HepG2 (cell line): ENCODE results near the gene MRPL57. TPM values are rescaled to one million over a fixed set of nuclear protein-coding genes. Genes with fewer than 3 reads are reported as not detected.

Experiments used
- ATAC-seq: fragments of 200-7000 bp; cut with Tn5 transposase; 3 replicates; pipeline ENCODE4 v1.9.1; 2020; ENCODE audit warnings: mild to moderate bottlenecking, moderate library complexity
- BruUV-seq: library from RNA; stranded (reverse); fragments of 400-500 nt; replicated peaks from 2 replicates; lab custom pipeline; 2021; lab: Mats Ljungman, UMichigan
- CTCF ChIA-PET: fragments of 300-600 bp; formaldehyde crosslinking; extraction: SDS; loops from one replicate; lab custom pipeline; 2021; ENCODE audit warnings: low total read pairs, inconsistent platforms, low intra/inter-chr PET ratio; lab: Yijun Ruan, JAX
- POLR2A ChIA-PET: fragments of 350-600 bp; sonication (Branson Sonifier 250); formaldehyde crosslinking; loops from one replicate; lab custom pipeline; 2020; ENCODE audit warnings: antibody characterized with exemption, inconsistent platforms; lab: Yijun Ruan, JAX
- DNase-seq: peaks from one replicate; pipeline ENCODE4 v3.0.0-alpha.2; 2015; ENCODE audit warnings: low spot score
- FAIRE-seq: peaks from 3 replicates; lab custom pipeline; 2011; peaks lifted over from hg19 to GRCh38; lab: Jason Lieb, UNC
- H2AFZ ChIP-seq: one replicate; pipeline ENCODE4 v1.6.1; 2011; ENCODE audit warnings: low read length, inconsistent platforms
- H3K27ac ChIP-seq: fragments of 300-600 bp; 3 replicates; pipeline ENCODE4 v1.8.0; 2011; ENCODE audit warnings: mixed run types, mild to moderate bottlenecking, mixed read lengths, low read length, inconsistent platforms; ENCODE audit not compliant: insufficient read depth; ENCODE audit errors: extremely low read length
- H3K27me3 ChIP-seq, 2 experiments: fragments of 200-600 bp in 1 of 2; 2 replicates in 1 of 2; 3 replicates in 1 of 2; pipeline versions ENCODE4 v1.6.0 to v1.8.0; 2011; ENCODE audit warnings: low read length in 2 of 2, mild to moderate bottlenecking in 2 of 2, moderate library complexity in 2 of 2, inconsistent platforms in 1 of 2; ENCODE audit not compliant: insufficient read depth in 2 of 2, control insufficient read depth in 1 of 2
- H3K36me3 ChIP-seq, 2 experiments: fragments of 200-600 bp in 1 of 2; replicated peaks in 1 of 2; 2 replicates in 1 of 2; 3 replicates in 1 of 2; pipeline versions ENCODE4 v1.5.1 to v1.8.0; 2011; ENCODE audit warnings: low read length in 2 of 2, inconsistent platforms in 1 of 2; ENCODE audit not compliant: insufficient read depth in 2 of 2, control insufficient read depth in 1 of 2
- H3K4me1 ChIP-seq: 2 replicates; pipeline ENCODE4 v1.5.1; 2012; ENCODE audit warnings: low read length, inconsistent platforms; ENCODE audit not compliant: insufficient read depth
- H3K4me2 ChIP-seq: 2 replicates; pipeline ENCODE4 v1.6.0; 2011; ENCODE audit warnings: low read depth, low read length, inconsistent platforms
- H3K4me3 ChIP-seq, 3 experiments: fragments of 200-600 bp in 1 of 3; sonication (generic), shearing (Covaris generic) in 1 of 3; replicated peaks in 1 of 3; 2 replicates each; pipeline ENCODE4 v1.5.1; 2011 to 2016; ENCODE audit warnings: low read length in 3 of 3, inconsistent platforms in 2 of 3, low read depth in 2 of 3, mild to moderate bottlenecking in 2 of 3, control low read depth in 1 of 3, mixed read lengths in 1 of 3; ENCODE audit not compliant: insufficient read depth in 1 of 3
- H3K79me2 ChIP-seq: one replicate; pipeline ENCODE4 v1.6.1; 2011; ENCODE audit warnings: low read length, inconsistent platforms; ENCODE audit not compliant: insufficient read depth
- H3K9ac ChIP-seq: 2 replicates; pipeline ENCODE4 v1.6.0; 2011; ENCODE audit warnings: mild to moderate bottlenecking, low read depth, low read length, inconsistent platforms; ENCODE audit not compliant: insufficient read depth
- H3K9me3 ChIP-seq: 2 replicates; pipeline ENCODE4 v1.5.1; 2012; ENCODE audit warnings: mild to moderate bottlenecking, low read length
- H4K20me1 ChIP-seq: 2 replicates; pipeline ENCODE4 v1.6.0; 2011; ENCODE audit warnings: inconsistent platforms, mild to moderate bottlenecking, low read length, moderate library complexity; ENCODE audit not compliant: insufficient read depth
- CEBPB ChIP-seq: IDR thresholded peaks from 2 replicates; pipeline ENCODE4 v1.6.1; 2011; ENCODE audit warnings: low read depth, low read length, improper control_type of control experiment, borderline replicate concordance
- KLF6 ChIP-seq: IDR thresholded peaks from 2 replicates; pipeline ENCODE4 v1.8.0; 2016; ENCODE audit warnings: missing biosample characterization, missing genetic modification reagents
- MIER2 ChIP-seq: IDR thresholded peaks from 2 replicates; pipeline ENCODE4 v1.6.1; 2016; ENCODE audit warnings: missing biosample characterization, missing genetic modification reagents
- ZBTB20 ChIP-seq: sonication (generic); formaldehyde crosslinking; IDR thresholded peaks from 2 replicates; pipeline ENCODE4 v1.8.1; 2023; ENCODE audit warnings: missing genetic modification reagents, low read depth, mild to moderate bottlenecking, borderline replicate concordance
- ZNF451 ChIP-seq: sonication (generic); formaldehyde crosslinking; IDR thresholded peaks from 2 replicates; pipeline ENCODE4 v1.5.0; 2020; ENCODE audit warnings: mild to moderate bottlenecking, missing genetic modification reagents
- WGBS: methylation state at CpG from one replicate; pipeline ENCODE4 v1.1.6; 2017; ENCODE audit warnings: low lambda C conversion rate; 5-methylcytosine and 5-hydroxymethylcytosine counted together
- in situ Hi-C: cut with HindIII; loops from 2 replicates; pipeline ENCODE4 v1.10.0; 2017; ENCODE audit warnings: low pct_unique_long_range_greater_than_20kb; ENCODE audit not compliant: extremely low pct_ligation_motif_present
- intact Hi-C: fragments of 100-400 bp; cut with micrococcal nuclease; formaldehyde crosslinking; loops from one replicate; pipeline ENCODE4 v1.10.0; 2022; ENCODE audit not compliant: unreplicated experiment
- polyA plus RNA-seq, 8 experiments: library from polyadenylated mRNA; depleted of rRNA in 3 of 8; stranded (reverse) in 7 of 8; unstranded in 1 of 8; fragments of >200 nt; fragmentation: Illumina TruSeq in 4 of 8; extraction: Trizol in 4 of 8; gene quantifications; 2 replicates each; pipeline versions ENCODE4 v1.2.1 to v1.2.3, GENCODE V29; 2011 to 2016; ENCODE audit warnings: low read depth in 4 of 8, missing spikeins in 1 of 8, mixed read lengths in 1 of 8; ENCODE audit not compliant: insufficient read depth in 1 of 8
- total RNA-seq, 5 experiments: library from RNA; depleted of rRNA; stranded (reverse); fragments of >200 nt; fragmentation: Illumina TruSeq; extraction: Trizol; gene quantifications; 2 replicates each; pipeline ENCODE4 v1.2.3, GENCODE V29; 2016; ENCODE audit warnings: low read depth in 1 of 5
- TF ChIP-seq, protein P1 (sequence below): IDR thresholded peaks from 2 replicates; pipeline ENCODE4 v1.6.1; 2012; ENCODE audit warnings: low read depth, low read length, improper control_type of control experiment
- TF ChIP-seq, protein P2 (sequence below): sonication (generic); formaldehyde crosslinking; IDR thresholded peaks from 2 replicates; pipeline ENCODE4 v1.5.0; 2020; ENCODE audit warnings: mild to moderate bottlenecking, missing genetic modification reagents

MRPL57 gene
- total and polyA plus RNA-seq, 2 of the 13 experiments (the other 11 are each of a cell fraction or from before 2014, with no cell fraction given) = 19.5 to 35.2 TPM

DNA sequence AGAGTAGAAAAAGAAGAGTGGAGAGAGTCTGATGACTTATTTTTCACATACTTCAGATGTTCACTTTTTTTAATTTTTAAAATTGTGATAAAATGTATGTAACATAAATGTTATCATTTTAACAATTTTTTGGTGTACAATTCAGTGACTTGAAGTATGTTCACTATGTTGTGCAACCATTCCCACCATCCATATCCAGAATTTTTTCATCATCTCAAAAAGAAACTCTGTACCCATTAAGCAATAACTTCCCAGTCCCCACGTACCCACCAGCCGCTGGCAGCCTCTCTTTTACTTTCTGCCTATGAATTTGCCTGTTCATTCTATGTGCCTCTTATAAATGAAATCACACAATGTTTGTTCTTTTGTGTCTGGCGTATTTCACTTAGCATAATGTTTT lies 43.4 kb upstream of the MRPL57 start:
- TF ChIP-seq, protein P1, sequence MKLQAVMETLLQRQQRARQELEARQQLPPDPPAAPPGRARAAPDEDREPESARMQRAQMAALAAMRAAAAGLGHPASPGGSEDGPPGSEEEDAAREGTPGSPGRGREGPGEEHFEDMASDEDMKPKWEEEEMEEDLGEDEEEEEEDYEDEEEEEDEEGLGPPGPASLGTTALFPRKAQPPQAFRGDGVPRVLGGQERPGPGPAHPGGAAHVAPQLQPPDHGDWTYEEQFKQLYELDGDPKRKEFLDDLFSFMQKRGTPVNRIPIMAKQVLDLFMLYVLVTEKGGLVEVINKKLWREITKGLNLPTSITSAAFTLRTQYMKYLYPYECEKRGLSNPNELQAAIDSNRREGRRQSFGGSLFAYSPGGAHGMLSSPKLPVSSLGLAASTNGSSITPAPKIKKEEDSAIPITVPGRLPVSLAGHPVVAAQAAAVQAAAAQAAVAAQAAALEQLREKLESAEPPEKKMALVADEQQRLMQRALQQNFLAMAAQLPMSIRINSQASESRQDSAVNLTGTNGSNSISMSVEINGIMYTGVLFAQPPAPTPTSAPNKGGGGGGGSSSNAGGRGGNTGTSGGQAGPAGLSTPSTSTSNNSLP = no peak
- TF ChIP-seq CEBPB = peak; percentile 38; the same call in 1 of the 2 replicates
- WGBS = 24% methylated on average over 3 of the region's 3 CpGs
- no peak overlapping the region for H2AFZ ChIP-seq
- no peaks in the 10 kb centered on the region for H3K36me3 ChIP-seq
- H3K27ac ChIP-seq = no peak overlapping the region
- no peaks in the 10 kb centered on the region for H3K27me3 ChIP-seq
- H3K4me2 ChIP-seq = no peak overlapping the region
- no peaks in the 10 kb centered on the region for H3K79me2 ChIP-seq
- CTCF ChIA-PET = no interaction called here
- no peak overlapping the region for H3K9ac ChIP-seq
- H3K4me1 ChIP-seq = peaks cover 16% of the 10 kb centered on the region
- in situ Hi-C loops = no loop called here
- POLR2A ChIA-PET = no interaction called here
- H3K4me3 ChIP-seq = no peak overlapping the region
- BruUV-seq = no TSS peak
- intact Hi-C loops = no loop called here
- DNase-seq (no peak), ATAC-seq (no peak), FAIRE-seq (no peak)
- no peaks in the 10 kb centered on the region for H4K20me1 ChIP-seq
- no peaks in the 10 kb centered on the region for H3K9me3 ChIP-seq

DNA sequence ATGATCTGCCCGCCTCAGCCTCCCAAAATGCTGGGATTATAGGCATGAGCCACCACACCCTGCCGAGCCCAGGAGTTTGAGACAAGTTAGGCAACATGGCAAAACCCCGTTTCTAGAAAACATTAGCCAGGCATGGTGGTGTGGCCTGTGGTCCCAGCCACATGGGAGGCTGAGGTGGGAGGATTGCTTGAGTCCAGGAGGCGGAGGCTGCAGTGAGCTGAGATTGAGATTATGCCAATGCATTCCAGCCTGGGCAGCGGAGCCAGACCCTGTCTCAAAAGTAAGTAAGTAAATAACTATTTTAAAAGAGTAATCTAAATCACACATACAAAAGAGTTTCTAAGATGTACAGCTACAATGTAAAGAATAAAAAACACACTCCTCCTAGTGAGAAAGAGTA lies 42.0 kb upstream of the MRPL57 start:
- Histone ChIP-seq H3K9ac (no peak overlapping the region), H3K9me3 (no peaks in the 10 kb centered on the region), H3K27ac (no peak overlapping the region), H2AFZ (no peak overlapping the region), H3K27me3 (no peaks in the 10 kb centered on the region), H3K4me1 (peaks cover 26% of the 10 kb centered on the region), H3K4me2 (no peak overlapping the region)
- ChIA-PET CTCF (no interaction called here), POLR2A (no interaction called here)
- intact Hi-C loops (no loop called here), in situ Hi-C loops (no loop called here)
- 58% methylated on average over 5 of the region's 5 CpGs for WGBS
- FAIRE-seq (no peak), ATAC-seq (no peak), DNase-seq (no peak)
- no TSS peak for BruUV-seq
- TF ChIP-seq ZBTB20 (CRISPR knock-in tag) (no peak), MIER2 (CRISPR knock-in tag) (no peak), ZNF451 (CRISPR knock-in tag) (no peak), KLF6 (CRISPR knock-in tag) (no peak)
- TF ChIP-seq, protein P2, sequence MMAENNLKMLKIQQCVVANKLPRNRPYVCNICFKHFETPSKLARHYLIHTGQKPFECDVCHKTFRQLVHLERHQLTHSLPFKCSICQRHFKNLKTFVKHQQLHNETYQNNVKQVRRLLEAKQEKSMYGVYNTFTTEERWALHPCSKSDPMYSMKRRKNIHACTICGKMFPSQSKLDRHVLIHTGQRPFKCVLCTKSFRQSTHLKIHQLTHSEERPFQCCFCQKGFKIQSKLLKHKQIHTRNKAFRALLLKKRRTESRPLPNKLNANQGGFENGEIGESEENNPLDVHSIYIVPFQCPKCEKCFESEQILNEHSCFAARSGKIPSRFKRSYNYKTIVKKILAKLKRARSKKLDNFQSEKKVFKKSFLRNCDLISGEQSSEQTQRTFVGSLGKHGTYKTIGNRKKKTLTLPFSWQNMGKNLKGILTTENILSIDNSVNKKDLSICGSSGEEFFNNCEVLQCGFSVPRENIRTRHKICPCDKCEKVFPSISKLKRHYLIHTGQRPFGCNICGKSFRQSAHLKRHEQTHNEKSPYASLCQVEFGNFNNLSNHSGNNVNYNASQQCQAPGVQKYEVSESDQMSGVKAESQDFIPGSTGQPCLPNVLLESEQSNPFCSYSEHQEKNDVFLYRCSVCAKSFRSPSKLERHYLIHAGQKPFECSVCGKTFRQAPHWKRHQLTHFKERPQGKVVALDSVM (CRISPR knock-in tag) = peak; percentile 65; the same call in 1 of the 2 replicates
- TF ChIP-seq, all 625 proteins: peak for 1
- H3K36me3 ChIP-seq = no peaks in the 10 kb centered on the region
- no peaks in the 10 kb centered on the region for H4K20me1 ChIP-seq
- no peaks in the 10 kb centered on the region for H3K79me2 ChIP-seq
- no peak overlapping the region for H3K4me3 ChIP-seq
